Mucosa of descending colon (tissue), 3 donors: ENCODE results near the gene FARSB. TPM values are rescaled to one million over a fixed set of nuclear protein-coding genes. Genes with fewer than 3 reads are reported as not detected.
A peak's percentile ranks its signal among the peaks of the same experiment; 100 is the strongest.

Experiments
- ATAC-seq: fragments of 200-7000 bp; cut with Tn5 transposase; one replicate; pipeline ENCODE4 v1.9.1; 2020; ENCODE audit warnings: mild to moderate bottlenecking, moderate library complexity
- DNase-seq, 3 donors: peaks; one replicate each; pipeline ENCODE4 v3.0.0-alpha.2; 2020
- H3K36me3 ChIP-seq: fragments of 200-600 bp; one replicate; pipeline ENCODE4 v1.8.0; 2021; ENCODE audit warnings: low read depth, mild to moderate bottlenecking
- H3K4me1 ChIP-seq: fragments of 200-600 bp; one replicate; pipeline ENCODE4 v1.8.0; 2021; ENCODE audit warnings: low read depth, mild to moderate bottlenecking
- H3K4me3 ChIP-seq: fragments of 200-600 bp; one replicate; pipeline ENCODE4 v1.8.0; 2021; ENCODE audit warnings: mild to moderate bottlenecking
- H3K9me3 ChIP-seq: fragments of 200-600 bp; one replicate; pipeline ENCODE4 v1.8.0; 2021; ENCODE audit warnings: mild to moderate bottlenecking
- intact Hi-C, 2 donors: fragments of 100-400 bp; cut with DNase I in 1 of 2; cut with micrococcal nuclease in 1 of 2; formaldehyde crosslinking; loops; one replicate each; pipeline versions ENCODE4 v1.11.0 to v1.11.1; 2022; cut with DNase I, micrococcal nuclease
- total RNA-seq, 3 donors: library from RNA; stranded (reverse); fragmentation: NEBNext Ultra II Directional in 2 of 3; extraction: Animal tissue kit (Norgen Biotek cat#: 25700) in 2 of 3; gene quantifications; one replicate each; pipeline versions ENCODE4 v1.2.1 to v1.2.4, GENCODE V29; 2021 to 2023
- TF ChIP-seq, protein P1 (sequence below): fragments of 200-600 bp; IDR thresholded peaks from one replicate; pipeline ENCODE4 v1.8.0; 2022; ENCODE audit warnings: antibody characterized with exemption, mild to moderate bottlenecking
- donor health status: DM: no; HTN: no; CAD: no; lungs with moderate emphysema.
- donor health status: DM: no; HTN: no; CAD: no.
- donor health status: DM: no; HTN: yes; CAD: no.

The FARSB gene
- total RNA-seq, 3 donors from 2014 or later: 18.0 to 27.2 (median 21.1) TPM

DNA sequence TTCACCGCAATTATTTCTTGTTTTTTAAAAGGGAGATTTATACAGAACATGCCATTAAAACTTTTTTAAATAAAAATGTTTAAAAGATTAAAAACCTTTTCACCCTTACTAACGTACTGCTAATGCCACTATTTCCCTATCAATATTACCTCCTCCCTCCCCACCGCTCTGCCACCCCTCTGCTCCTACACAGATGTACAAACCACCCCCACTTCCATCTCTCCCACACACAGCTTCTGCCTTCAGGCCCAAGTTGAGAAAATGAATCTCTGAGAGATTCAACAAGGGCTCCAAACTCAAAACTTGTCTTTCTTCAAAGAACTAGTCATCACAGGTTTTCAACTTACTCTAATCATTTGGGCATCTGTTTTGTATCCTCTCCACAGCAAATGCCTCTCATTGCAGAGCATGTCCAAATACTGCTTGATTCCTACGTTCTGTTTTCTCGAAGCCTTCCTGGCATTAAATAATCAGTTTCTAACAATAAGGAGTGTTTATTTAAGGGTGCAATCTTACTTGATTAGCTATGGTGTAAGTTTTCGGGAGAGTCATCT, 32.1 kb downstream of the FARSB start:
- H3K4me1 ChIP-seq: no peaks in the 10 kb centered on the region
- DNase-seq: no peak
- peaks cover 4% of the 10 kb centered on the region for H3K36me3 ChIP-seq
- TF ChIP-seq, protein P1, sequence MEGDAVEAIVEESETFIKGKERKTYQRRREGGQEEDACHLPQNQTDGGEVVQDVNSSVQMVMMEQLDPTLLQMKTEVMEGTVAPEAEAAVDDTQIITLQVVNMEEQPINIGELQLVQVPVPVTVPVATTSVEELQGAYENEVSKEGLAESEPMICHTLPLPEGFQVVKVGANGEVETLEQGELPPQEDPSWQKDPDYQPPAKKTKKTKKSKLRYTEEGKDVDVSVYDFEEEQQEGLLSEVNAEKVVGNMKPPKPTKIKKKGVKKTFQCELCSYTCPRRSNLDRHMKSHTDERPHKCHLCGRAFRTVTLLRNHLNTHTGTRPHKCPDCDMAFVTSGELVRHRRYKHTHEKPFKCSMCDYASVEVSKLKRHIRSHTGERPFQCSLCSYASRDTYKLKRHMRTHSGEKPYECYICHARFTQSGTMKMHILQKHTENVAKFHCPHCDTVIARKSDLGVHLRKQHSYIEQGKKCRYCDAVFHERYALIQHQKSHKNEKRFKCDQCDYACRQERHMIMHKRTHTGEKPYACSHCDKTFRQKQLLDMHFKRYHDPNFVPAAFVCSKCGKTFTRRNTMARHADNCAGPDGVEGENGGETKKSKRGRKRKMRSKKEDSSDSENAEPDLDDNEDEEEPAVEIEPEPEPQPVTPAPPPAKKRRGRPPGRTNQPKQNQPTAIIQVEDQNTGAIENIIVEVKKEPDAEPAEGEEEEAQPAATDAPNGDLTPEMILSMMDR: no peak
- ATAC-seq: no peak
- intact Hi-C loops: no loop called here
- no peaks in the 10 kb centered on the region for H3K9me3 ChIP-seq
- no peak overlapping the region for H3K4me3 ChIP-seq

DNA sequence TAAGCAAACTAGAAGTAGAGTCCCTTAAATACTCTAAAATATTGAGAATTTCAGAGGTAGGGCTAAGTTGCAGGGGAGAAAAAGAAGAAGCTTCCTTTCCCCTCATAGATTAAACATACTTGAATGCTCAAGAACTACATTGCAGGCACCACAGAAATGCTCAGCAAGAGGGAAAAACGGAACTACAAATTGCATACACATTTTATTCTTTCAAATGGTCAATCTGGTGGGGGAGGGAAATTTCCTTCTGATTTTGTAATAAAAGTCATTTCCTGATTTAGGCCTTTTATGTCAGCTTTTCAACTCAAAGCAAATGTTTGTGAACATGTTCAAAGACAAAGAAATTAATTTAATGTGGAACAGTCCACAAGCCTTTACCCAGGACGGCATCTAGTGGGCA, 33.0 kb downstream of the FARSB start:
- Histone ChIP-seq H3K4me3 (no peak overlapping the region), H3K9me3 (no peaks in the 10 kb centered on the region), H3K36me3 (peaks cover 4% of the 10 kb centered on the region), H3K4me1 (no peaks in the 10 kb centered on the region)
- ATAC-seq: no peak
- intact Hi-C loops: no loop called here
- TF ChIP-seq, protein P1: no peak
- no peak for DNase-seq

DNA sequence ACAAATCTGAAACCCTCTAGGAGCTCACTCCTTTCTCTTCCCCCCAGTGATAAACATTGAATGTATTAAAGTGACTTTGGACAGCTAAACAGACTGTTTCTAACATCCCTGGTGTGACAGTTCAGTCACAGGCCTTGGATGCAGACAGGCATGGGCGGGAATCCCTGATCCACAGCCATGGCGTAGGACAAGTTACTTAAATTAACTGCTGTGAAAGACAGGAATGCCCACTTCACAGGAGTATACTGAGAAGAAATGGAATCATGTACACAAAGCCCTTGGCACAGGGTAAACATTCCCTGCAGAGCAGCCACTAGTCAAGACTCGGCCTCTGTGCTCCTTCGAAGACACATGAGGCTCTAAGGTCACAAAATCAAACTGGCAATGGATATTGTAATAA, 34.0 kb downstream of the FARSB start:
- Histone ChIP-seq H3K36me3 (peaks cover 4% of the 10 kb centered on the region), H3K9me3 (no peaks in the 10 kb centered on the region), H3K4me3 (no peak overlapping the region), H3K4me1 (no peaks in the 10 kb centered on the region)
- intact Hi-C loops: no loop called here
- TF ChIP-seq, protein P1: no peak
- no peak for ATAC-seq
- no peak for DNase-seq

DNA sequence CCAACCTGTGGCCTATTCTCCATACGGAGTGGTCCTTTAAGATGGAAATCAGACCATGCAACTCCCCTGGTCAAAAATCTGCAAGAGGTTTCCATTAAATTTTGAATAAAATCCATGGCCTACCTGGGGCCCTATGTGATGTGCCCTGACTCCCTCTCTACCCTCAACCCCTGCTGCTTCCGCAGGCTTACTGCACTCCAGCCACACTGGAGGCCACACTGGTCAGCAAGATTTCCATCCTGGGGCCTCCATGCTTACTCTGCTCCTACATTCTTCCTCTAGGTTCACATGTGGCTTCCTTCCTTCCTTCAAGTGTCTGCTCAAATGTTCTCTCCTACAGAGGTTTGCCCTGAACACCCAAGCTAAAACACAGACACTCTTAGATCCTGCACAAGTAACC, 40.6 kb downstream of the FARSB start:
- TF ChIP-seq, protein P1: no peak
- DNase-seq (no peak), ATAC-seq (no peak)
- Histone ChIP-seq H3K9me3 (no peaks in the 10 kb centered on the region), H3K4me3 (no peak overlapping the region), H3K36me3 (peaks cover 3% of the 10 kb centered on the region), H3K4me1 (no peaks in the 10 kb centered on the region)
- intact Hi-C loops: loop anchor here (10.0 kb wide), 2 partner anchors 291 to 561 kb away; a partner anchor contains a TSS

DNA sequence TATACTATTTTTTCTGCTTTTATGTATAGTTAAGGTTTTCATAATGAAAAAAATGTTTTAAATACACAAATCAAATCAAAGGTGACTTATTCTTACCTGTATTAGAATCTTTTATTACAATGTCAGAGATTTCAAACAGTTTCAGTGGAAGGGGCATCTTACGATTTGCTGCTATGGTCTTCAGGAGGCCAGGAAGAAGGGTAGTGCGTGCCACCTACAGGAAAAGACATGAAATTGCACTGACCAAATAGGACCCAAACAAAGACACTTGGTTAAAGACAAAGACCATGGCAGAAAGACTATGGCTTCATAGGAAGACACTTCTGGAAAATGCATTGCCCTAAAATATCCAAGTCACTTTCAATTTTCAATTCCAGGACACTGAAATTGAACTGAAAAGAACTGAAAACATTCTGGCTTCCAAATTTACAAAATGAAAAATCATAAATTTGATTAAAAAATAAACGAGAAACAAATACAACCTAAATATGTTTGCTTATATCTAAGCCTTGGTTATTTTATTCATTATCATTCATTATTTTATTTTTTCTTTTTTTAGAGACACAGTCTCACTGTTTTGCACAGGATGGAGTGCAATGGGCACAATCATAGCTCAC, 42.1 kb downstream of the FARSB start:
- TF ChIP-seq, protein P1: peak; percentile 41
- intact Hi-C loops: loop anchor here (10.0 kb wide), 2 partner anchors 289 to 559 kb away; a partner anchor contains a TSS
- Histone ChIP-seq H3K4me1 (no peaks in the 10 kb centered on the region), H3K4me3 (no peak overlapping the region), H3K36me3 (no peaks in the 10 kb centered on the region), H3K9me3 (no peaks in the 10 kb centered on the region)
- ATAC-seq (peak; percentile 73), DNase-seq (no peak)
